SK-N-SH (cell line): Measurements from ENCODE around the gene NUDT19. TPM values are rescaled to one million over a fixed set of nuclear protein-coding genes. Genes with fewer than 3 reads are reported as not detected.

ENCODE experiments used
- CTCF ChIA-PET: fragments of 300-600, 350-600 bp; formaldehyde crosslinking; extraction: SDS; loops from one replicate; lab custom pipeline; 2021; lab: Yijun Ruan, JAX
- POLR2A ChIA-PET: fragments of 350-600 bp; sonication (Branson Sonifier 250); formaldehyde crosslinking; extraction: SDS; loops from one replicate; lab custom pipeline; 2020; ENCODE audit warnings: antibody characterized with exemption, inconsistent platforms; lab: Yijun Ruan, JAX
- DNase-seq: peaks from one replicate; pipeline ENCODE4 v3.0.0; 2012
- H2AFZ ChIP-seq: fragments of 200-600 bp; sonication (generic); 2 replicates; pipeline ENCODE4 v1.8.1; 2016; ENCODE audit warnings: antibody characterized with exemption, mild to moderate bottlenecking, low read depth
- H3F3A ChIP-seq: fragments of 200-600 bp; sonication (generic); replicated peaks from 2 replicates; pipeline ENCODE3; 2016; ENCODE audit warnings: antibody characterized with exemption, mild to moderate bottlenecking; ENCODE audit not compliant: insufficient read depth
- H3K27ac ChIP-seq, 2 experiments: fragments of 200-500 bp in 1 of 2; fragments of 200-600 bp in 1 of 2; sonication (Bioruptor generic) in 1 of 2; sonication (generic), shearing (Covaris generic) in 1 of 2; 2 replicates each; pipeline versions ENCODE4 v1.5.1 to v1.6.1; 2014 to 2016; ENCODE audit warnings: low read depth in 2 of 2, inconsistent platforms in 1 of 2, low read length in 1 of 2, mild to moderate bottlenecking in 1 of 2, mixed read lengths in 1 of 2
- H3K27me3 ChIP-seq: fragments of 200-600 bp; sonication (generic), shearing (Covaris generic); 2 replicates; pipeline ENCODE4 v1.6.1; 2016; ENCODE audit warnings: mixed run types; ENCODE audit not compliant: insufficient read depth
- H3K36me3 ChIP-seq, 2 experiments: fragments of 200-500 bp in 1 of 2; fragments of 200-600 bp in 1 of 2; sonication (Bioruptor generic) in 1 of 2; sonication (generic) in 1 of 2; replicated peaks in 1 of 2; 2 replicates each; pipeline versions ENCODE3 to v1.5.1; 2014 to 2016; ENCODE audit warnings: low read length in 1 of 2, mild to moderate bottlenecking in 1 of 2; ENCODE audit not compliant: insufficient read depth in 2 of 2, control insufficient read depth in 1 of 2
- H3K4me1 ChIP-seq, 2 experiments: fragments of 200-500 bp in 1 of 2; fragments of 200-600 bp in 1 of 2; sonication (Bioruptor generic) in 1 of 2; sonication (generic), shearing (Covaris generic) in 1 of 2; 2 replicates each; pipeline versions ENCODE4 v1.5.1 to v1.6.1; 2014 to 2016; ENCODE audit warnings: low read depth in 1 of 2, low read length in 1 of 2, mixed run types in 1 of 2; ENCODE audit not compliant: insufficient read depth in 2 of 2, control insufficient read depth in 1 of 2
- H3K4me2 ChIP-seq: fragments of 200-600 bp; sonication (generic), shearing (Covaris generic); 2 replicates; pipeline ENCODE4 v1.6.1; 2017; ENCODE audit warnings: mixed run types
- H3K4me3 ChIP-seq, 2 experiments: fragments of 200-500 bp in 1 of 2; fragments of 200-600 bp in 1 of 2; sonication (Bioruptor generic) in 1 of 2; sonication (generic), shearing (Covaris generic) in 1 of 2; 2 replicates each; pipeline versions ENCODE4 v1.5.1 to v1.8.1; 2014 to 2016; ENCODE audit warnings: low read depth in 2 of 2, inconsistent platforms in 1 of 2, low read length in 1 of 2, mild to moderate bottlenecking in 1 of 2, mixed read lengths in 1 of 2, moderate library complexity in 1 of 2
- H3K79me2 ChIP-seq: fragments of 200-600 bp; sonication (generic); 2 replicates; pipeline ENCODE4 v1.8.1; 2017; ENCODE audit warnings: mild to moderate bottlenecking; ENCODE audit not compliant: insufficient read depth
- H3K9ac ChIP-seq: fragments of 200-600 bp; sonication (generic); 2 replicates; pipeline ENCODE4 v1.6.1; 2017; ENCODE audit warnings: mixed run types
- H3K9me2 ChIP-seq: fragments of 200-600 bp; sonication (generic); 2 replicates; pipeline ENCODE4 v1.6.1; 2017; ENCODE audit warnings: mixed run types
- H3K9me3 ChIP-seq: fragments of 200-600 bp; sonication (generic); 2 replicates; pipeline ENCODE4 v1.6.1; 2017; ENCODE audit warnings: mixed run types, mild to moderate bottlenecking, moderate library complexity
- H4K20me1 ChIP-seq: fragments of 200-600 bp; sonication (generic); 2 replicates; pipeline ENCODE4 v1.6.1; 2017; ENCODE audit warnings: mild to moderate bottlenecking, mixed run types; ENCODE audit not compliant: insufficient read depth
- CHD2 ChIP-seq: fragments of 150-350 bp; IDR thresholded peaks from 2 replicates; pipeline ENCODE4 v1.6.1; 2018; ENCODE audit warnings: low read length; ENCODE audit not compliant: partially characterized antibody
- CTCF ChIP-seq: fragments of 200-600 bp; sonication (generic); IDR thresholded peaks from 2 replicates; pipeline ENCODE4 v1.6.1; 2017; ENCODE audit warnings: antibody characterized with exemption, mild to moderate bottlenecking, moderate library complexity
- ELF1 ChIP-seq: IDR thresholded peaks from 2 replicates; pipeline ENCODE4 v1.4.0; 2012
- EP300 ChIP-seq, 2 experiments: IDR thresholded peaks; 2 replicates each; pipeline versions ENCODE4 v1.4.0 to v1.6.1; 2012; ENCODE audit warnings: borderline replicate concordance in 1 of 2, low read depth in 1 of 2, low read length in 1 of 2
- EZH2phosphoT487 ChIP-seq: fragments of 200-600 bp; sonication (generic); IDR thresholded peaks from 2 replicates; pipeline ENCODE4 v1.6.1; 2017; ENCODE audit warnings: low read depth, mixed run types, mild to moderate bottlenecking, antibody characterized with exemption, moderate library complexity, borderline replicate concordance
- FOSL2 ChIP-seq: IDR thresholded peaks from 2 replicates; pipeline ENCODE4 v1.4.0; 2012; ENCODE audit warnings: low read depth, mild to moderate bottlenecking, moderate library complexity, borderline replicate concordance
- GATA2 ChIP-seq: sonication (generic); formaldehyde crosslinking; IDR thresholded peaks from 2 replicates; pipeline ENCODE4 v1.5.0; 2020; ENCODE audit warnings: mild to moderate bottlenecking, missing genetic modification reagents
- IRF3 ChIP-seq: fragments of 150-350 bp; IDR thresholded peaks from 2 replicates; pipeline ENCODE4 v1.6.1; 2016; ENCODE audit warnings: mild to moderate bottlenecking, low read depth, low read length
- JUND ChIP-seq: IDR thresholded peaks from 2 replicates; pipeline ENCODE4 v1.4.0; 2012
- MAX ChIP-seq: IDR thresholded peaks from 2 replicates; pipeline ENCODE4 v1.4.0; 2012; ENCODE audit warnings: low read depth
- MXI1 ChIP-seq: IDR thresholded peaks from 2 replicates; pipeline ENCODE4 v1.6.1; 2012; ENCODE audit warnings: mild to moderate bottlenecking, low read depth, low read length, improper control_type of control experiment
- RAD21 ChIP-seq: IDR thresholded peaks from 2 replicates; pipeline ENCODE4 v1.6.1; 2012; ENCODE audit warnings: mild to moderate bottlenecking, low read length
- RCOR1 ChIP-seq: fragments of 150-350 bp; IDR thresholded peaks from 2 replicates; pipeline ENCODE4 v1.6.1; 2017; ENCODE audit warnings: antibody characterized with exemption, low read length
- RFX5 ChIP-seq: IDR thresholded peaks from 2 replicates; pipeline ENCODE4 v1.6.1; 2012; ENCODE audit warnings: mild to moderate bottlenecking, improper control_type of control experiment, low read length
- SIN3A ChIP-seq: IDR thresholded peaks from 2 replicates; pipeline ENCODE4 v1.6.1; 2012; ENCODE audit warnings: low read depth, mild to moderate bottlenecking, low read length, moderate library complexity, borderline replicate concordance
- TAF1 ChIP-seq: IDR thresholded peaks from 2 replicates; pipeline ENCODE4 v1.6.1; 2012; ENCODE audit warnings: low read depth, mild to moderate bottlenecking, low read length, moderate library complexity, borderline replicate concordance
- TCF12 ChIP-seq: IDR thresholded peaks from 2 replicates; pipeline ENCODE4 v1.4.0; 2012
- TEAD4 ChIP-seq: IDR thresholded peaks from 2 replicates; pipeline ENCODE4 v1.4.0; 2012; ENCODE audit warnings: mild to moderate bottlenecking, borderline replicate concordance; ENCODE audit not compliant: insufficient read depth
- USF2 ChIP-seq: fragments of 150-350 bp; IDR thresholded peaks from 2 replicates; pipeline ENCODE4 v1.6.1; 2017; ENCODE audit warnings: antibody characterized with exemption, low read length, low read depth, borderline replicate concordance
- YY1 ChIP-seq: IDR thresholded peaks from 2 replicates; pipeline ENCODE4 v1.4.0; 2012; ENCODE audit warnings: low read depth, mild to moderate bottlenecking
- whole genome bisulfite sequencing: methylation state at CpG from one replicate; pipeline ENCODE4 v1.1.6; 2017; ENCODE audit warnings: low lambda C conversion rate; 5-methylcytosine and 5-hydroxymethylcytosine counted together
- polyA plus RNA-seq, 3 experiments: library from polyadenylated mRNA; depleted of rRNA; stranded (reverse); fragments of >200 nt; gene quantifications; 2 replicates each; pipeline ENCODE4 v1.2.3, GENCODE V29; 2012

The NUDT19 gene
- polyA plus RNA-seq, 1 of the 3 experiments (the other 2 are of a cell fraction) = 6.2 TPM

- CTCF ChIA-PET = interaction anchor here (1.6 to 2.5 kb wide), 2 partner anchors 26 to 74 kb away, joined by 4 to 7 read pairs; no protein-coding TSS in a partner anchor
Observed at GRCh38 chr19:32674153-32674930, 17.3 kb upstream of the NUDT19 start.

GRCh38 chr19:32674931-32675719 is 16.5 kb upstream of the NUDT19 start, which contains the start of gene ANKRD27:
Gene ANKRD27 (minus strand): TSS chr19:32675180. CDS start chr19:32659015, 16,165 bp downstream.
- Histone ChIP-seq H3F3A (peaks cover 3% of the 10 kb centered on the region), H3K4me1 (peaks cover 0 to 21% of the 10 kb centered on the region in 2 experiments; a peak in 2 of 4 replicates), H4K20me1 (peaks cover 41% of the 10 kb centered on the region), H3K9me3 (no peaks in the 10 kb centered on the region), H3K27ac (peak within 1 kb of the TSS; percentile 55 to 65; a peak in 2 of 4 replicates), H3K36me3 (no peaks in the 10 kb centered on the region), H3K27me3 (peaks cover 9% of the 10 kb centered on the region), H3K9ac (peak within 1 kb of the TSS; percentile 74), H3K4me3 (peak within 1 kb of the TSS; percentile 83 to 93), H3K79me2 (peaks cover 47% of the 10 kb centered on the region), H3K9me2 (no peaks in the 10 kb centered on the region), H2AFZ (peak within 1 kb of the TSS; percentile 99), H3K4me2 (peak within 1 kb of the TSS; percentile 99)
- peak; percentile 100 for DNase-seq
- CTCF ChIA-PET = interaction anchor here (2.1 to 2.5 kb wide), 2 partner anchors 16 to 75 kb away, joined by 7 to 8 read pairs; partner anchors contain the start of gene NUDT19
- POLR2A ChIA-PET = interaction anchor here (0.8 to 1.0 kb wide), 2 partner anchors 19 to 25 kb away, joined by 3 read pairs; no protein-coding TSS in a partner anchor
- 3% methylated on average over 37 of the region's 75 CpGs for WGBS
- TF ChIP-seq CHD2 = peak; percentile 71
- TF ChIP-seq USF2 = no peak
- no peak for TF ChIP-seq FOSL2
- TF ChIP-seq TCF12 = no peak
- no peak for TF ChIP-seq RCOR1
- no peak for TF ChIP-seq RFX5
- no peak for TF ChIP-seq EP300 (IDR thresholded peaks at IDR 0.05; ENCODE audit: borderline replicate concordance in 1 of 2, low read depth in 1 of 2, low read length in 1 of 2)
- TF ChIP-seq EZH2phosphoT487 = no peak
- 0 out of 2 replicates have a peak, but pooled peaks have one; percentile 6 for TF ChIP-seq TAF1
- TF ChIP-seq RAD21 = no peak
- TF ChIP-seq YY1 = no peak
- TF ChIP-seq TEAD4 = no peak
- no peak for TF ChIP-seq CTCF
- peak; percentile 38; the same call in 1 of the 2 replicates for TF ChIP-seq SIN3A
- TF ChIP-seq ELF1 = peak; percentile 52
- TF ChIP-seq JUND = no peak
- peak; percentile 61; the same call in 1 of the 2 replicates for TF ChIP-seq MAX
- peak; percentile 71 for TF ChIP-seq IRF3

More at GRCh38 chr19:32674153-32674930, 17.3 kb upstream of the NUDT19 start:
- H3K27me3 ChIP-seq = peaks cover 9% of the 10 kb centered on the region
- peak; percentile 55 for DNase-seq
- H3F3A ChIP-seq = peaks cover 3% of the 10 kb centered on the region
- no peaks in the 10 kb centered on the region for H3K36me3 ChIP-seq
- peaks cover 0 to 21% of the 10 kb centered on the region in 2 experiments; a peak in 2 of 4 replicates for H3K4me1 ChIP-seq
- TF ChIP-seq MXI1 (peak; percentile 25; the same call in 1 of the 2 replicates), GATA2 (CRISPR knock-in tag) (no peak), MAX (peak; percentile 54; the same call in 1 of the 2 replicates)
- H3K27ac ChIP-seq = no peak overlapping the region; a peak in 2 of 4 replicates
- peak overlapping the region; percentile 83 to 93 for H3K4me3 ChIP-seq
- no peaks in the 10 kb centered on the region for H3K9me3 ChIP-seq
- peak overlapping the region; percentile 74 for H3K9ac ChIP-seq
- POLR2A ChIA-PET = interaction anchor here (1.0 kb wide), 1 partner anchor 19 kb away, joined by 3 read pairs; no protein-coding TSS in a partner anchor
- peak overlapping the region; percentile 99 for H3K4me2 ChIP-seq
- peaks cover 55% of the 10 kb centered on the region for H3K79me2 ChIP-seq
- 5% methylated on average over 21 of the region's 67 CpGs for WGBS
- peak overlapping the region; percentile 99; the same call in 1 of the 2 replicates for H2AFZ ChIP-seq
- no peaks in the 10 kb centered on the region for H3K9me2 ChIP-seq
- peaks cover 48% of the 10 kb centered on the region for H4K20me1 ChIP-seq
